GM12801 (cell line): ENCODE results near the gene MUSK.

Experiments
- CTCF ChIP-seq: IDR thresholded peaks from one replicate; pipeline ENCODE4 v1.5.1; 2011; ENCODE audit warnings: control low read depth; ENCODE audit not compliant: insufficient read length; ENCODE audit errors: extremely low read depth

MUSK gene

GRCh38 chr9:110731437-110732028 is 62.9 kb downstream of the MUSK start:
- no peak for TF ChIP-seq CTCF

GRCh38 chr9:110738982-110739381 is 70.4 kb downstream of the MUSK start:
- TF ChIP-seq CTCF = no peak

GRCh38 chr9:110742741-110743371 is 74.3 kb downstream of the MUSK start:
- no peak for TF ChIP-seq CTCF

GRCh38 chr9:110744715-110745384 is 76.3 kb downstream of the MUSK start:
- no peak for TF ChIP-seq CTCF

GRCh38 chr9:110745676-110746075 is 77.1 kb downstream of the MUSK start:
- TF ChIP-seq CTCF = no peak

- no peak for TF ChIP-seq CTCF
Measured at GRCh38 chr9:110746211-110746930, 77.8 kb downstream of the MUSK start.

GRCh38 chr9:110748251-110748893 is 79.8 kb downstream of the MUSK start:
- TF ChIP-seq CTCF = no peak
